UCSD-AML1 (cell line): Measurements from ENCODE around the gene PRKCB.

ENCODE experiments used
- DNase-seq: peaks from one replicate; lab custom pipeline; 2025; ENCODE audit not compliant: unreplicated experiment; lab: John Stamatoyannopoulos, UW

The PRKCB gene

GRCh38 chr16:23836078-23836403 is 258 bp downstream of the PRKCB start:
- no peak for DNase-seq

- DNase-seq = peak; percentile 70
These were observed 875 bp downstream of the PRKCB start for GRCh38 chr16:23836404-23837311.

GRCh38 chr16:23837553-23838308 is 1.9 kb downstream of the PRKCB start:
- peak; percentile 28 for DNase-seq

GRCh38 chr16:23838485-23839142 is 2.8 kb downstream of the PRKCB start:
- DNase-seq = no peak

GRCh38 chr16:23840310-23840709 is 4.5 kb downstream of the PRKCB start:
- DNase-seq = no peak

GRCh38 chr16:23842137-23842600 is 6.4 kb downstream of the PRKCB start:
- no peak for DNase-seq

- DNase-seq = no peak
These were observed 7.4 kb downstream of the PRKCB start for GRCh38 chr16:23843143-23843542.

- DNase-seq = no peak
These were observed 11.5 kb downstream of the PRKCB start for GRCh38 chr16:23847251-23847650.

- no peak for DNase-seq
These were observed 12.2 kb downstream of the PRKCB start for GRCh38 chr16:23847948-23848347.

- DNase-seq = no peak
These were observed 13.2 kb downstream of the PRKCB start for GRCh38 chr16:23848958-23849357.

GRCh38 chr16:23852794-23853562 is 17.2 kb downstream of the PRKCB start:
- no peak for DNase-seq

- no peak for DNase-seq
These were observed 19.2 kb downstream of the PRKCB start for GRCh38 chr16:23855010-23855409.

GRCh38 chr16:23856251-23856709 is 20.5 kb downstream of the PRKCB start:
- no peak for DNase-seq

GRCh38 chr16:23857256-23857880 is 21.6 kb downstream of the PRKCB start:
- DNase-seq = peak; percentile 35

- DNase-seq = no peak
These were observed 22.1 kb downstream of the PRKCB start for GRCh38 chr16:23857881-23858269.

GRCh38 chr16:23858542-23858941 is 22.8 kb downstream of the PRKCB start:
- DNase-seq = no peak

- DNase-seq = no peak
These were observed 24.0 kb downstream of the PRKCB start for GRCh38 chr16:23859713-23860269.

- DNase-seq = no peak
These were observed 26.1 kb downstream of the PRKCB start for GRCh38 chr16:23861874-23862273.

- no peak for DNase-seq
These were observed 26.8 kb downstream of the PRKCB start for GRCh38 chr16:23862556-23862955.
